GM19324 (cell line): Measurements from ENCODE around the gene HIVEP1.
"Not testable (repeated sequence)": the region's sequence is repeated elsewhere in the genome, so short reads cannot be mapped to it uniquely, and the experiment has no call there.

ENCODE experiments used
- ATAC-seq: cut with Tn5 transposase; IDR thresholded peaks from one replicate; pipeline ENCODE4 v1.9.1; 2021; ENCODE audit warnings: mild to moderate bottlenecking, moderate library complexity; ENCODE audit not compliant: unreplicated experiment, low FRiP score

The HIVEP1 gene

GRCh38 chr6:12075067-12075563, 63.0 kb downstream of the HIVEP1 start:
- ATAC-seq = no peak

- ATAC-seq = no peak
These were observed 65.1 kb downstream of the HIVEP1 start for GRCh38 chr6:12077021-12077710.

GRCh38 chr6:12078014-12078413, 65.9 kb downstream of the HIVEP1 start:
- ATAC-seq = no peak

GRCh38 chr6:12081771-12082170, 69.7 kb downstream of the HIVEP1 start:
- no peak for ATAC-seq

- no peak for ATAC-seq
These were observed 70.3 kb downstream of the HIVEP1 start for GRCh38 chr6:12082368-12082767.

GRCh38 chr6:12083302-12083701, 71.2 kb downstream of the HIVEP1 start:
- ATAC-seq = no peak

- no peak for ATAC-seq
These were observed 71.7 kb downstream of the HIVEP1 start for GRCh38 chr6:12083763-12084162.

- ATAC-seq = no peak
These were observed 72.6 kb downstream of the HIVEP1 start for GRCh38 chr6:12084681-12085080.

GRCh38 chr6:12088531-12088930, 76.4 kb downstream of the HIVEP1 start:
- ATAC-seq = no peak

- no peak for ATAC-seq
These were observed 78.6 kb downstream of the HIVEP1 start for GRCh38 chr6:12090714-12091113.

- ATAC-seq = no peak
These were observed 80.7 kb downstream of the HIVEP1 start for GRCh38 chr6:12092762-12093161.

GRCh38 chr6:12094689-12095088, 82.6 kb downstream of the HIVEP1 start:
- ATAC-seq = no peak

GRCh38 chr6:12096342-12096741, 84.2 kb downstream of the HIVEP1 start:
- no peak for ATAC-seq

- ATAC-seq = no peak
These were observed 85.7 kb downstream of the HIVEP1 start for GRCh38 chr6:12097791-12098190.

- ATAC-seq = no peak
These were observed 87.7 kb downstream of the HIVEP1 start for GRCh38 chr6:12099623-12100338.

GRCh38 chr6:12101048-12101447, 88.9 kb downstream of the HIVEP1 start:
- ATAC-seq = no peak

- ATAC-seq = no peak
These were observed 89.7 kb downstream of the HIVEP1 start for GRCh38 chr6:12101653-12102312.

- ATAC-seq = no peak
These were observed 90.2 kb downstream of the HIVEP1 start for GRCh38 chr6:12102350-12102749.

- no peak for ATAC-seq
These were observed 91.0 kb downstream of the HIVEP1 start for GRCh38 chr6:12103158-12103557.

- ATAC-seq = no peak
These were observed 93.2 kb downstream of the HIVEP1 start for GRCh38 chr6:12105271-12105670.

GRCh38 chr6:12108376-12108775, 96.3 kb downstream of the HIVEP1 start:
- not testable (repeated sequence) for ATAC-seq
